Neural progenitor cell (in vitro differentiated cells): ENCODE data around the gene TCERG1L. TPM values are rescaled to one million over a fixed set of nuclear protein-coding genes. Genes with fewer than 3 reads are reported as not detected.
A peak's percentile ranks its signal among the peaks of the same experiment; 100 is the strongest.

Experiments used
- DNase-seq: peaks from one replicate; pipeline ENCODE4 v3.0.0-alpha.2; 2016; ENCODE audit warnings: low spot score
- H2AFZ ChIP-seq: fragments of 200-600 bp; sonication (generic); replicated peaks from 2 replicates; pipeline ENCODE4 v1.6.1; 2016; ENCODE audit warnings: antibody characterized with exemption
- H3F3A ChIP-seq: fragments of 200-600 bp; sonication (generic); 2 replicates; pipeline ENCODE4 v1.6.1; 2016; ENCODE audit warnings: antibody characterized with exemption, low read depth
- H3K27ac ChIP-seq: fragments of 200-600 bp; sonication (generic); 2 replicates; pipeline ENCODE4 v1.5.1; 2016; ENCODE audit warnings: mild to moderate bottlenecking
- H3K27me3 ChIP-seq: fragments of 200-600 bp; sonication (generic); 2 replicates; pipeline ENCODE4 v1.6.1; 2016; ENCODE audit warnings: mild to moderate bottlenecking, moderate library complexity
- H3K36me3 ChIP-seq: fragments of 200-600 bp; sonication (generic); 2 replicates; pipeline ENCODE4 v1.5.1; 2016
- H3K4me1 ChIP-seq: fragments of 200-600 bp; sonication (generic); 2 replicates; pipeline ENCODE4 v1.6.1; 2016; ENCODE audit warnings: mixed run types
- H3K4me2 ChIP-seq: fragments of 200-600 bp; sonication (generic); 2 replicates; pipeline ENCODE4 v1.6.1; 2016
- H3K4me3 ChIP-seq: fragments of 200-600 bp; sonication (generic); 2 replicates; pipeline ENCODE4 v1.5.1; 2016
- H3K79me2 ChIP-seq: fragments of 200-600 bp; sonication (generic); 2 replicates; pipeline ENCODE4 v1.6.1; 2016; ENCODE audit warnings: low read depth
- H3K9ac ChIP-seq: fragments of 200-600 bp; sonication (generic); 2 replicates; pipeline ENCODE4 v1.6.1; 2016
- H3K9me3 ChIP-seq: fragments of 200-600 bp; sonication (generic); 2 replicates; pipeline ENCODE4 v1.5.1; 2016; ENCODE audit warnings: low read depth
- H4K20me1 ChIP-seq: fragments of 200-600 bp; sonication (generic); 2 replicates; pipeline ENCODE4 v1.6.1; 2016; ENCODE audit warnings: low read depth
- H3K27ac Mint-ChIP-seq: 3 replicates; pipeline ENCODE4 v1.8.0; 2021; ENCODE audit warnings: mixed read lengths
- H3K27me3 Mint-ChIP-seq: 2 replicates; pipeline ENCODE4 v1.8.0; 2022; ENCODE audit warnings: low read depth, mild to moderate bottlenecking, inconsistent platforms, moderate library complexity, mixed read lengths; ENCODE audit not compliant: insufficient read depth
- H3K36me3 Mint-ChIP-seq: 3 replicates; pipeline ENCODE4 v1.8.0; 2021; ENCODE audit warnings: mixed read lengths
- H3K4me1 Mint-ChIP-seq: 3 replicates; pipeline ENCODE4 v1.8.0; 2021; ENCODE audit warnings: mixed read lengths
- H3K4me3 Mint-ChIP-seq: 3 replicates; pipeline ENCODE4 v1.8.0; 2021; ENCODE audit warnings: mild to moderate bottlenecking, moderate library complexity, mixed read lengths
- H3K9me3 Mint-ChIP-seq: 3 replicates; pipeline ENCODE4 v1.8.0; 2020; ENCODE audit warnings: mixed read lengths
- EZH2 ChIP-seq: fragments of 200-600 bp; sonication (generic); IDR thresholded peaks from 2 replicates; pipeline ENCODE4 v1.6.1; 2017; ENCODE audit warnings: antibody characterized with exemption, mild to moderate bottlenecking, moderate library complexity
- EZH2phosphoT487 ChIP-seq: fragments of 200-600 bp; sonication (generic); IDR thresholded peaks from 2 replicates; pipeline ENCODE4 v1.6.1; 2017; ENCODE audit warnings: antibody characterized with exemption
- total RNA-seq: library from RNA; depleted of rRNA; stranded (reverse); fragments of >200 nt; gene quantifications from 2 replicates; pipeline ENCODE4 v1.2.3, GENCODE V29; 2015; ENCODE audit warnings: low replicate concordance
- TF ChIP-seq, protein P1 (sequence below): fragments of 200-600 bp; sonication (generic); IDR thresholded peaks from 2 replicates; pipeline ENCODE4 v1.5.1; 2017; ENCODE audit warnings: antibody characterized with exemption, mild to moderate bottlenecking

TCERG1L gene
- total RNA-seq, 1 donor from 2014 or later, result 1.8 TPM

DNA sequence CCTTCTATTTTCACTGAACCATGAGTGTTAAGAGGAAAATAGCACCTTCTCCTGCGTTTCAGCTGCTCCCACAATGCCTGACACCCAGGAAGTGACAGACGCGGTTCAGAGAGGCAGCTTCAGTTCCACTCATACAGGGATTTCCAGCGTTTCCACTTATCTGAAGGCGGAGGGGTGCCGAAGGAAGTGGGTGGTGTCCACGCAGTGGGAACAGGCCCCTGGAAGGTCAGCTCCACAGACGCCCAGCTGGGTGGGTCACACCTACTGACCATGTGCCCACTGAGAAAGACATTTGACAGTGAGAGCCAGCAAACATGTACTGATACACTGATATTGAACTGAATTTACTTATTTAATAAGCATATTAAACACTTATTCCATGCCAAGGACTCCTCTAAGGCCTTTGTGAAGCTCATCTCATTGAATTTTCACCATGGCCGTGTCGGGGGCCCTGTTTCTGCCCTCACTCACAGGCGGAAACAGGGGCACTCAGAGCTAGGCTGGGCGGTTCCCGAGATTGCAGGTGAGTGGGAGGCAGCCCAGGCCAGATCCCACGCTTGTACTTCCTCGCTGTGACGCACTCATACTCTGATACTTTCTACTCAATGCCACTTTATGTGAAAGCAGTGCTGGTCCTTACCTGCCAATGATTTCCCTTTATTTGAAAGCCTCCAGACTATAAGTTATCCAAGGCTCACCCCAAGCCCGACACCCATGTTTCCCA lies 96.8 kb downstream of the TCERG1L start:
- no peak for DNase-seq
- H3K27ac ChIP-seq, result no peak overlapping the region

DNA sequence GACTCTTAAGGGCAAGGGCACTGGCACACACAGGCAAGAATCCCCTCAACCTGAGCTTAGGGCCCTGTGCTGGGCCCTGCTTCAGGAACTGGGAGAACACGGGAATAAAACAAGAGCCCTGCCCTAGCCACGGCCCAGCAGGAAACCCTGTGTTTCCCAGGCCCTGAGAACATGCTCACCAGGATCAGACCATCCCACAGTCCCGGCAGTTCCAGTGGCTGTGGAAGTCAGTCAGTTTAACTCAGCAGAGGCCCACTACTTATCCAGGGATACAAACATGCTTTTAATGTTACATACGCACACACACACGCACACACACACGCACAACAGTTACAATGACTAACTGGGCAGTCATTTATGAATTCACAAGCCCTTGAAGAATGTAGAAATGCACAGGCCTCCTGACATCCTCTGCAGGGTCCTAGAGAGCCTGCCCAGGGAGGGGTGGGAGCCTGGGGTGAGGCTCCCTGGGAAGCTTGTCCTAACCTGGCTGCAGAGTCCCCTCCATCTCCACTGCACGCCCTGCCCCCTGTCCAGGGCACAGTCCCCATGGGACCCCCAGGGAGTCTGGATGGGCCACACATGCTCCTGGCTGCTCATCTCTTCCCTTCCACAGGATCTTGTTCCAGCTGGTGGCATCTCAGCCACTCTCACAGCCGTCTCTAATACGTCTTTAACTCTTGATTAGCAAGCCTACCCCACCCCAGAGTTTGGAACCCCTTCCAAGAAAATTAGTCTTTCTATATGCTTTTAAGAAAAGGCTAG lies 97.6 kb downstream of the TCERG1L start:
- Histone ChIP-seq H3K9ac (no peak overlapping the region), H2AFZ (no peak overlapping the region)
- no peak overlapping the region for H3K4me3 Mint-ChIP-seq

More for the DNA sequence above, 96.8 kb downstream of the TCERG1L start:
- peaks cover 7% of the 10 kb centered on the region for H3K4me1 Mint-ChIP-seq
- Histone ChIP-seq H3K4me1 (no peaks in the 10 kb centered on the region), H3K4me2 (no peak overlapping the region), H2AFZ (no peak overlapping the region), H3K36me3 (no peaks in the 10 kb centered on the region), H3K9me3 (no peaks in the 10 kb centered on the region), H3K9ac (no peak overlapping the region), H3K79me2 (no peaks in the 10 kb centered on the region), H3F3A (no peaks in the 10 kb centered on the region), H3K4me3 (no peak overlapping the region), H3K27me3 (no peaks in the 10 kb centered on the region), H4K20me1 (no peaks in the 10 kb centered on the region)
- no peak overlapping the region for H3K4me3 Mint-ChIP-seq
- no peaks in the 10 kb centered on the region for H3K27me3 Mint-ChIP-seq
- no peaks in the 10 kb centered on the region for H3K36me3 Mint-ChIP-seq
- TF ChIP-seq EZH2phosphoT487 (no peak), EZH2 (no peak)
- TF ChIP-seq, protein P1, sequence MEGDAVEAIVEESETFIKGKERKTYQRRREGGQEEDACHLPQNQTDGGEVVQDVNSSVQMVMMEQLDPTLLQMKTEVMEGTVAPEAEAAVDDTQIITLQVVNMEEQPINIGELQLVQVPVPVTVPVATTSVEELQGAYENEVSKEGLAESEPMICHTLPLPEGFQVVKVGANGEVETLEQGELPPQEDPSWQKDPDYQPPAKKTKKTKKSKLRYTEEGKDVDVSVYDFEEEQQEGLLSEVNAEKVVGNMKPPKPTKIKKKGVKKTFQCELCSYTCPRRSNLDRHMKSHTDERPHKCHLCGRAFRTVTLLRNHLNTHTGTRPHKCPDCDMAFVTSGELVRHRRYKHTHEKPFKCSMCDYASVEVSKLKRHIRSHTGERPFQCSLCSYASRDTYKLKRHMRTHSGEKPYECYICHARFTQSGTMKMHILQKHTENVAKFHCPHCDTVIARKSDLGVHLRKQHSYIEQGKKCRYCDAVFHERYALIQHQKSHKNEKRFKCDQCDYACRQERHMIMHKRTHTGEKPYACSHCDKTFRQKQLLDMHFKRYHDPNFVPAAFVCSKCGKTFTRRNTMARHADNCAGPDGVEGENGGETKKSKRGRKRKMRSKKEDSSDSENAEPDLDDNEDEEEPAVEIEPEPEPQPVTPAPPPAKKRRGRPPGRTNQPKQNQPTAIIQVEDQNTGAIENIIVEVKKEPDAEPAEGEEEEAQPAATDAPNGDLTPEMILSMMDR, result no peak
- H3K27ac Mint-ChIP-seq, result no peak overlapping the region
- H3K9me3 Mint-ChIP-seq, result no peaks in the 10 kb centered on the region

DNA sequence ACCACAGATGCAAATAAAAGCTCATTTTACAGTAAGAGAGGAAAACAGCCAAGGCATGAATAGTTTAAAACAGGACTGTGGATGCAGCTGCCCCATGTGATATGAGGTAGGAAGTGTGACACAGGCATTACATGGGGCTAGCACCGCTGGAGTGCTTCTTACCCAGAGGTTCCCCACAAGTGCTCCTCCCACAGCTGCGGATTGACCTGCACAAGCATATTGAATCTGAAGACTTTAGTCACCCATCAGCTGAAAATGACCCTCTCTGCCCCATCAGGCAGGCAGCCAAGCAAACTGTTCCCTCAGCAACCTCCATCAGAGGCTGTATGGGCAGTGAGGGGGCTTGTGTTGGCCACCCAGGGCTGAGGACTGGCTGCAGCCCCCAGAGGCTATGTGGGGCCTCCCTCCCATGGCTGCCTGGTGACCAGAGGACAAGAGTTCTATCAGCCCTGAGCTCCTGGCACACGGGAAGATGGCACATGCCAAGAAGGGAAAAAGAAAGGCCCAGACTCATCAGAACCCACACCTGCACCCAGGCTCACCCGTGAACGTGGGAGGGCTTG lies 98.7 kb downstream of the TCERG1L start:
- TF ChIP-seq EZH2phosphoT487, result no peak
- TF ChIP-seq, protein P1, result no peak
- TF ChIP-seq EZH2, result no peak
- no peaks in the 10 kb centered on the region for H3K27me3 Mint-ChIP-seq
- Histone ChIP-seq H3K4me2 (no peak overlapping the region), H3F3A (no peaks in the 10 kb centered on the region), H2AFZ (no peak overlapping the region), H3K79me2 (no peaks in the 10 kb centered on the region), H3K9me3 (no peaks in the 10 kb centered on the region), H3K9ac (no peak overlapping the region), H3K4me1 (no peaks in the 10 kb centered on the region), H3K27me3 (no peaks in the 10 kb centered on the region), H3K36me3 (no peaks in the 10 kb centered on the region), H3K4me3 (no peak overlapping the region), H4K20me1 (no peaks in the 10 kb centered on the region), H3K27ac (no peak overlapping the region)
- DNase-seq, result no peak
- no peaks in the 10 kb centered on the region for H3K9me3 Mint-ChIP-seq
- H3K36me3 Mint-ChIP-seq, result no peaks in the 10 kb centered on the region
- H3K27ac Mint-ChIP-seq, result no peak overlapping the region
- H3K4me3 Mint-ChIP-seq, result no peak overlapping the region
- H3K4me1 Mint-ChIP-seq, result peaks cover 2% of the 10 kb centered on the region

More for the DNA sequence above, 97.6 kb downstream of the TCERG1L start:
- Histone ChIP-seq H3K27me3 (no peaks in the 10 kb centered on the region), H3K4me2 (no peak overlapping the region), H4K20me1 (no peaks in the 10 kb centered on the region), H3K79me2 (no peaks in the 10 kb centered on the region), H3F3A (no peaks in the 10 kb centered on the region), H3K27ac (no peak overlapping the region), H3K4me3 (no peak overlapping the region), H3K36me3 (no peaks in the 10 kb centered on the region), H3K9me3 (no peaks in the 10 kb centered on the region), H3K4me1 (no peaks in the 10 kb centered on the region)
- Mint-ChIP-seq H3K9me3 (no peaks in the 10 kb centered on the region), H3K27ac (peak overlapping the region; percentile 66), H3K4me1 (peaks cover 7% of the 10 kb centered on the region), H3K36me3 (no peaks in the 10 kb centered on the region), H3K27me3 (no peaks in the 10 kb centered on the region)
- DNase-seq, result no peak
- TF ChIP-seq EZH2phosphoT487 (no peak), EZH2 (no peak)
- TF ChIP-seq, protein P1, result no peak
